ENCODE data around the gene DPP3.
"Not testable (repeated sequence)": the region's sequence is repeated elsewhere in the genome, so short reads cannot be mapped to it uniquely, and the experiment has no call there.

Gene DPP3

DNA sequence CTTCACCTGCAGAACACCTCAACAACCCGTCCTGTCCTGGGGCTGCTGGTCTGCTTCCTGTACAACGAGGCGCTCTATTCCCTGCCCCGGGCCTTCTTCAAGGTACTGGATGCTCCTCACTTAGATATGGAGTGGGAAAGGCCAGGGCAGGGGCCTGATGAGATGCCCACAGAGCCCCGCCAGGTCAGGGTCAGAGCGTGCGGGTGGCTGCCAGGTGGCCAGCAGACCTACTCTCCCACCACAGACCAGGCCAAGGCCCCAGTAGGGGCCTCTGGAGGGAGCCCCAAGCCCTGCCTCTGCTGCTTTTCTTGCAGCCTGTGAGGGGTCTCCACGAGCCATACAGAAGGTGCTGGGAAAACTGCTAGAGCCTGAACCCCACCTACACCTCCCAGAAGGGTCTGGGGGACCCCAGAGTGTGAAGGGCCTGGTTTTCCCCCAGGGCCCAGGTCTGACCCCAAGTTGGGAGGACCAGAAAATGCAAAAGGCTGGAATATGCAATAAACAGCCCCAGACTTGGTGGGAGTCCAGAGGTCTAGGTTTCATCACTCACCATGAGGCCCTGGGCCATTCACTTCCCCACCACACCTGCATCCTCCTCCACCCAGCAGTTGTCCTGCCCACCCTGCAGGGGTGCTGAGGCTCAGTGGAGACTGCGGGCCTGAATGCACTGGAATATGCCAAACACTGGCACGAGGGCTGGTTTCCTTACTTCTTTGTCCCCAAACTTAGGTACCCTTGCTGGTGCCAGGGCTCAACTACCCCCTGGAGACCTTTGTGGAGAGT is 50.9 kb downstream of the DPP3 start:
- no peak for DNase-seq (ENCODE audit: low read depth in 2 of 2)

DNA sequence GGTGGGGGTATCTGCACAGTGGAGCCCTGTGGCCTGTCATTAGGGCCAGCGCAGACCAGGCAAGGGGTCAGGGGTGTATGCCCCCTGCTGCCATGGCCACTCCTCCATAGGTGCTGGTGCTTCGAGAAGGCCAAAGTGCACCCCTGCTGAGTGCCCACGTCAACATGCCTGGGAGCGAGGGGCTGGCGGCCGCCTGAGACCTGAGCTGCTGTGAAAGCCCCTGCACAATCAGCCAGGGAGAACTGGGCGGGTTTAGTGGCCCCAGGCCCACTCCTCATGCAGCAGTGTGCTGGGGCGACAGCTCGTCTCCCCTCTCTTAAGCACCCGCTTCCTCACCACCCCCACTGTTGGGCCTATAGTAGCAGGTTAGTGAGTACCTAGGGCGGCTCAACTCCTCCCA is 51.6 kb downstream of the DPP3 start:
- DNase-seq (ENCODE audit: low read depth in 2 of 2): no peak

DNA sequence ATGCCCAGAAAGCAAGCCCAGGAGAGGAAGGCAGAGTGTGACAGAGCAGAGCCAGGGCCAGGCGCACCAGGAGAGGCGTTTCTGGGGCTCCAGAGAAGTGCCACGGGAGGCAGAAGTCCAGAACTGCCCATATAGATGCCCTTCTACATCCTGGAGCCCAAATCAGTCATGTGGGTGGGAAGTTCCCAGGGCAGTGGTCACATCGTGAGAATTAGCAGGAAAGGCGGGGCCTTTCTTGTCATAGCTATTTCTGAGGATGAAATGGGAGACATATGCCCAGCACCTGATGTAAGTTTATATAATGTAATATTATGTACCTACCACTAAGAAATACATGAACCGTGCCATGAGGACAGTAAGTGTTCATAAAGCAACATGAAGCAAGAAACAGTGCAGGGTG is 52.5 kb downstream of the DPP3 start:
- no peak for DNase-seq (ENCODE audit: low read depth in 2 of 2)

DNA sequence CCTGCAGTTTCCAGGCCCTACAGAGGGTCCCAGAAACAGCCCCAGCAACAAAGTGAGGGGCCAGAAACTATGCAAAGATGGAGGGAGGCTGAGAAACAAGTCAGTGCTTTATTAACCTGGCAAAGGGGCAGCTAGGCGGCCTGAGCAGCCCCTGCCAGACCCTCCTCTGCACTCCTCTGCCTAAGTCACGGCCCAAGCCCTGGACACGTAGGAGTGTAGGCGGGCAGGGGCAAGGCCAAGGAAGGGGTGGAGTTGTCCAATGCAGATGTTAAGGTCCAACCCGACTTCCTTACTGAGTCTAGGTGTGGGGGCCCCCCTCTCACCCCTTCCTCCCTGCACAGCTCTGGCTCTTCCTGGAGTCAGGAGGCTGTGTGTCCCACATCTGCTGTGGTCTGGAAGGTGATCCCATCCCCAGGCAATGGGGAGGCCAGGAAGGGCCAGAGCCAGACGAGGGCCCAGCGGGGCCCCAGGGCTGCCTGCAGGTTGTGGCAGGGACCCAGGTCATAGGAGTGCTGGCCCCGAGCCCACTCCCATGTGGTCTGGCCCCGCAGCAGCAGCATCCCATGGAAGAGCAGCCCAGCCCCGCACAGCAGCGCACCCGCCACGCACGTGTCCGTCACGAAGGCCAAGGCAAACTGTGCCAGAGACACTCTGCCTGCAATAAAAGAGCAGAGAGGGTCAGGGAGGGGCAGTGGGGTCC is 59.1 kb downstream of the DPP3 start:
- DNase-seq (ENCODE audit: low read depth in 2 of 2): no peak

- no peak for DNase-seq (ENCODE audit: low read depth in 2 of 2)
Observed at GRCh38 chr11:66539870-66540213, 59.6 kb downstream of the DPP3 start.

GRCh38 chr11:66540598-66540997 is 60.4 kb downstream of the DPP3 start:
- not testable (repeated sequence) for DNase-seq (ENCODE audit: low read depth in 2 of 2)

DNA sequence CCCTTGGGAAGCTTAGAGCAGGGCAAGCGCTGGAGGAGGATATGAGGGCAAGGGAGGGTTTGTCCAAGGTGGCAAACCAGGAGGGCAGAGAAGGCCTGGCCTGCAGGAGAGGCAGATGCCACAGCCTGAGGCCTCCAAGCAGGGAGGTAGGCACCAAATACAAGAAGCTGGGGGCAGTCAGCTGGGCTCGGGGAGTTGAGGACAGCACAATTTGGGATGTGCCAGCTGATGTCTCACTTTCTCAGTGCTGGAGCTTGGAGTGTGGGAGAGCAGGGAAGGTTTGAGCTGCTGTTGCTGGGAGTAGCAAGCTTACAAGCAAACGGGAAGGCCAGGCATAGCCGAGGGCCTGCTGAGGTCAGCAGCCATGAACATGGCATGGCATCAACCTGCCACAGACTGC is 61.7 kb downstream of the DPP3 start:
- DNase-seq (ENCODE audit: low read depth in 2 of 2): no peak

DNA sequence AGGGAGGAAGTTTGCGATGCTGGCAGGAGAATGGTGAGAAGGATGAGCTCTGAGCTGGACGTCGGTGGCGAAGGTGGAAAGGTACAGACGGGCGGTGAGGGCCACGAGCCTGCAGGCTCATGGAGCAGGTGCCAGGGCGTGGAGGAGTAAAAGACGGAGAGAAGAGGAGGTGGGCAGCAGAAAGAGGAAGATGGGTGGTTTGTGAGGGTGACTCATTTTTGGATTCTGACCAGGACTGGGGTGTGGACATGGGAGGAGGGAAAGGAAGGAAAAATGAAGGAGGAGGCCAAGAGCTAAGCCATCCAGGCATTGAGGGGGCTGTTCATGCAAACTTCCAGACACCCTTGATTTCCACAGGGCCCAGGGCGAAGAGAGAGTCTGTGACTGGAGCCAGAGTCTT is 62.1 kb downstream of the DPP3 start:
- no peak for DNase-seq (ENCODE audit: low read depth in 2 of 2)

DNA sequence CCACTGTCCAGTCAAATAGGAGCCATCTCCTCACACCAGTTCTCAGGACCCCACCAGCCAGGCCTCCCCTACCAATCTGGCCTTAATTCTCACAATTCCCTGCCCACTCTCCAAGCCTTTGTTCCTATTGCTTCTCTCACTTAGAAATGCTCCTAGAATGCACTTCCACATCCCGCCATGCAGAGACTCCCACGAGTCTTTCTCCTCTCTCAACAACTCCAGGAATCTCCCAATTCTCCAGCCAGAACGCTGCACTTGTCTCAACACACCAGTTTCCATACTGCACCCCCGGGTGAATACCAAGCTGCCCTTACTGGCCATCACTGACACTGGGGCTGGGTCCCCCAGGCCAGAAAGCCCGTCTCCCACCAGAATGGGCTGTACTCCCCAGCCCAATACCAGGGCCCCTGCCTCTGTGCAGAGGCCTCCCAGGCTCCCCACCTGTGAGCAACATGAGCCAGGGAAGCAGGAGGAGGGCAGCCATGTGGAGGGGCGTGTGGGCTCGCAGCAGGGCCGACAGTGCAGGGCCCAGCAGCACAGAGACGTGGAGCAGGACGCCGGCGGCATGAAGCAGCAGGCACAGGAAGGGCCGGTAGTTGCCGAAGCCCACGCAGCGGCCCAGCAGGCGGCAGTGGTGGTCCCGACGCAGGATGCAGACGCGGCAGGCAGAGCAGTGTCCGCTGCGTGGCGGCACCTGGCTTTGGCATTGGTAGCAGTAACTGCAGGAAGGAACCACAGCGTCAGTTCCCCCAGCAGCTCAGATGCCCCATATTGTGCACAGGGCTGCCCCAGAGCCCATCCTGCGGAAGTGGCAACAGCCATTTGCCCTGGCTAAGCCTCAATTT is 63.3 kb downstream of the DPP3 start:
- peak; percentile 40 to 41 for DNase-seq (ENCODE audit: low read depth in 2 of 2)

DNA sequence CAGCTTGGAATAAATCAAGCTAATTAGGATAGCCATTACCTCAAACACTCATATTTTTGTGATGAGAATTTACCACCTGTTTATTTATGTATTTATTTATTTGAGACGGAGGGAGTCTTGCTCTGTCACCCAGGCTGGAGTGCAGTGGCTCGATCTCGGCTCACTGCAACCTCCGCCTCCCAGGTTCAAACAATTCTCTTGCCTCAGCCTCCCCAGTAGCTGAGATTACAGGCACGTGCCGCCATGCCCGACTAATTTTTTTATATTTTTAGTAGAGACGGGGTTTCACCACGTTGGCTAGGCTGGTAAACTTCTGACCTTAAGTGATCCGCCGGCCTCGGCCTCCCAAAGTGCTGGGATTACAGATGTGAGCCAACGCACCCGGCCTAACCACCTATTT is 64.7 kb downstream of the DPP3 start:
- not testable (repeated sequence) for DNase-seq (ENCODE audit: low read depth in 2 of 2)

- peak; percentile 61 to 63 for DNase-seq (ENCODE audit: low read depth in 2 of 2)
Observed at GRCh38 chr11:66545701-66546367, 65.6 kb downstream of the DPP3 start, which contains the start of gene ZDHHC24. TSS of gene ZDHHC24 (minus strand) at chr11:66546048. CDS start at chr11:66546003, 45 bp downstream.

DNA sequence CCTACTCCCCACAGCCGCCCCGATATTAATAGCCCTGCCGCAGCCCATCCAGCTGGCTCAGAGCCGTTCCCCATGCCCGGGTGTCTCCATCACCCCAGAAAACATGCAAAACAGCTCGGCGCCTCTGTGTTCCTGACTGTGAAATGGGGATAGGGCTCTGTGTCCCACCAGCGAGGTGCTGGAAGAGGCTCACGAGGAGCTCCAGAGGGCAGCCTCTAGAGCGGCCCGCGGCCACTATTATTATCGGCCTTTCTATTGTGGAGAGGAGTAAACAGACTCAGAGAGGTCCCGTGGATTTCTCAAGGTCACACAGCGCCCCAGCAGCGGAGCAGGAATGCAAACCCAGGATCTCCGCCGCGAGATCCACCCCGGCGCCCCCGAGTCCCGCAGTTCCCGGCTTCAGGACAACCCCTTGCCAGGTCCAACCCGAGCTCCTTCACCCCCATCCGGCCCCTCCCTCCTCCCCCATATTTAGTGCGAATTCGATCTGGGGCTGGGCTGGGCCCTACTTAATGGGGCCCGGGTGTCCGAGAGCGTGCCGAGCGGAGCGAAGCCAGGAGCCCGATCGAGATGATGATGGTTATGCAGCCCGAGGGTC is 66.2 kb downstream of the DPP3 start, which contains the start of gene ACTN3:
Gene ACTN3 (plus strand): TSS at position 536 of the 598 bp plus-strand sequence. CDS start 35 bp downstream, at position 571.
- no peak for DNase-seq (ENCODE audit: low read depth in 2 of 2)

DNA sequence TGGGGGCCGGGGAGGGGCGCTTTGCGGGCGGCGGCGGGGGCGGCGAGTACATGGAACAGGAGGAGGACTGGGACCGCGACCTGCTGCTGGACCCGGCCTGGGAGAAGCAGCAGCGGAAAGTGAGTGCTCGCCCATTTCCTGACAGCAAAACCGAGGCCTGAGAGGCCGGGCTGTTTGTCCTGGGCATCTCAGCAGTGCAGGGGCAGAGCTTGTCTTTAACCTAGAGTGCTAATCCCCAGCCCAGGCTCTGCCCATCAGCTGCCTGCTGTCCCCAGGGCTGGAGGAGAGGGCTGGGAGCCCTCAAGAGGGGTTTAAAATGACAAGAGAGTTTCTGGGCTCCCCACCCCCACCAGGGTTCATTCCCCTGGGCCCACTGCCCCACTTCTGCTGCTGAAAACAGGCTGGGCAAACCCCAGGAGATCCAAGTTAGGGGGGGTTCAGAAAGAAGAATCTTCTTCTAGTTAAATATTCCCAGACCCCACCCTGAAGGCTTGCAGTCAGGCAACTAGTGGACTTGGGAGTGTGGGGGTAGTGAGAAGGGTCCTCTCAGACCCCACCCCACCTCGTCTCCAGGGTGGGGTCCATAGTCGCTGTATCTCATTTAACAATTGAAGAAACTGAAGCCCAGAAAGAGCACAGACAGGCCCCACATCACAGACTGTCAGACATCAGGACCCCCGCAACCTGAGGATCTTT is 66.9 kb downstream of the DPP3 start:
- DNase-seq (ENCODE audit: low read depth in 2 of 2): no peak

GRCh38 chr11:66547662-66548009 is 67.4 kb downstream of the DPP3 start:
- DNase-seq (ENCODE audit: low read depth in 2 of 2): no peak

GRCh38 chr11:66548041-66548440 is 67.8 kb downstream of the DPP3 start:
- no peak for DNase-seq (ENCODE audit: low read depth in 2 of 2)

DNA sequence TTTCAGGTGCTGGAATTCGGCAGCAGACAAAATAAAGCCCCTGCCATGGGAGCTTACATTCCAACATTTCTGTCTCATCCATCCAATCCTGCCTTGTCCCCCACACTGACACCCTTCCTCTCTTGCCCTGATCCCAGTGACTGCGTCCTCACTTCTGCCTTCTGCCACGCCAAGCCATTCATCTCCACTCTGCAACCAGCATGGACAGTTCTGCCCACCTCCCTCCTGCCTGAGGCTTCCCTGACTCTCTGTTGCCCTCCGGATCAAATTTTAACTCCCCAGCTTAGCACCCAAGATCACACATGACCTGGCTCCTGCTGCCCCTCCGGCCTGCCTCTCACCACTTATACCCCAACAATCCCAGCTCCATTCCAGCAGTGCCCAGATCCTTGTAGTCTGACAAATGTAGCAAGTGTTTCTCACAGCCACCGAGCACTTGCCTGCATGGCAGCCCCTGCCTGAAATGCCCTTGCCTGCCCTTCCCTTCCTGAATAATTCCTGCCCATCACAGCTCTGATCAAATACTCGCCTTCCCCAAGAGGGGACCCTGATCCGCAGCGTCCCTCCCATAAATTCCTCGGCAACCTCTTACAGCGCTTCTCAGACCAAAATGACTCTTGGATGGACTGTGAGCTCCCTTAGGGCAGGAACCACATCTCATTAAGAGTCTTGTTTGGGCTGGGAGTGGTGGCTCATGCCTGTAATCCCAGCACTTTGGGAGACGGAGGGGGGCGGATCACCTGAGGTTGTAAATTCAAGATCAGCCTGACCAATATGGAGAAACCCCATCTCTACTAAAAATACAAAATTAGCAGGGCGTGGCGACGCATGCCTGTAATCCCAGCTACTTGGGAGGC is 68.8 kb downstream of the DPP3 start:
- DNase-seq (ENCODE audit: low read depth in 2 of 2): no peak

GRCh38 chr11:66549696-66550095 is 69.5 kb downstream of the DPP3 start:
- DNase-seq (ENCODE audit: low read depth in 2 of 2): no peak

DNA sequence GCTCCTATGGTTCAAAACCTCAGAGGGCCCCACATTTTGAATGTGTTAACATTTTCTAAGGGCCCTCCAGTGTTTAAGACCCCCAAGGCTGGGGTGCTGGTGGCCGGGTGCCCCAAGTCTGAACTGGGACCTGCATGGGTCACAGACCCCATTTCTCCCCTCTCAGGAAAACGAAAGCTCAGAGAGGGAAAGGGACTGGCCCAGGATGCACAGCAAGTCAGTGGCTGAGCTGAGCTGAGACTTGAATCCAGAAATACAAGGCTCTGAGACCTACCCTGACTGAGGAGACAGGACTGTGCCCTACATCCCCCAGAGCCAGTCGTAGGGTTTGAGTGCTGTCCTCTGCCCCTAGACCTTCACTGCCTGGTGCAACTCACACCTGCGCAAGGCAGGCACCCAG is 70.7 kb downstream of the DPP3 start:
- DNase-seq (ENCODE audit: low read depth in 2 of 2): no peak

- DNase-seq (ENCODE audit: low read depth in 2 of 2): no peak
Observed at GRCh38 chr11:66554602-66555001, 74.4 kb downstream of the DPP3 start.

- no peak for DNase-seq (ENCODE audit: low read depth in 2 of 2)
Observed at GRCh38 chr11:66555416-66555815, 75.2 kb downstream of the DPP3 start.

Measured in stimulated activated CD8-positive, alpha-beta memory T cell treated with anti-CD3 and anti-CD28 coated beads, Interleukin-2, amount 100 ng/mL, for 1 hour (primary cell).